HL-60/S4 treated with retinoic acid at 250 ng/mL for 4 days and 3 days (cell line): ENCODE measurements around the gene ZNF554.

Source experiments
- in situ Hi-C: fragments of 300-500 bp; cut with MboI; formaldehyde crosslinking; loops from 2 replicates; pipeline ENCODE4 v1.7.0; 2022; ENCODE audit warnings: low sequenced_read_pairs

Gene ZNF554

GRCh38 chr19:2824129-2824528, 4.5 kb downstream of the ZNF554 start:
- in situ Hi-C loops, result no loop called here

DNA sequence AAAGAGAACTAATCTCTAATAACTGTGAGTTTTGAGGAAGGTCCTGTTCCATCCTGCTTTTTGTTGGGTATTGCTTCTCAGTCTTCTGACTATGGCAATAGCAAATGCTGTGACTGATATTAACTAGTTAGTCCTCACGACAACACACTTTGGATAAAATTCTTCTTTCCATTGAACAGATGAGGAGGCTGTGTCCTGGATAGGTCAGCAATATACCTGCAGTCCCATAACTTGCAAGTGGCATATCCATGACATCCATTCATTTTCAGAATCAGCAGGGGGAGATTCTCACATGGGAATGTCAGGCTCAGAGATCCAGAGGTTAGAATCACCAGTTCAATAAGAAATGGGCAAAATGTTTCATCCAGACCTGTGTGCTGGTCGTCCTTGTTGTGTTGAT, 7.4 kb downstream of the ZNF554 start:
- in situ Hi-C loops, result no loop called here

GRCh38 chr19:2827840-2828489, 8.3 kb downstream of the ZNF554 start:
- in situ Hi-C loops, result no loop called here

GRCh38 chr19:2834294-2834871, 14.7 kb downstream of the ZNF554 start:
- in situ Hi-C loops, result no loop called here

DNA sequence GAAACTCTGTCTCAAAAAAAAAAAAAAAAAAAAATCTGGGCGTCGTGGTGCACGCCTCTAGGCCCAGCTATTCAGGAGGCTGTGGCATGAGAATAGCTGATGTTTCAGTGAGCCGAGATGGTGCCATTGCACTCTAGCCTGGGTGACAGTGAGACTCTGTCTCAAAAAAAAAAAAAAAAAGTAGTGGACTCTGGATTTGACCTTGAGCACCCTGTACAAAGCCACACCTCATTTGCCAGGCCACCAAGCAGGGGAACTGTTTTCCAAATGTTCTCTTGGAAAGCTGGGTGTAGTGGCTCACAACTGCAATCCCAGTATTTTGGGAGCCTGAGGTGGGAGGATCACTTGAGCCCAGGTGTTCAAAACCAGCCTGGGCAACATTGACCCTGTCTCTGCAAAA, 17.8 kb downstream of the ZNF554 start:
- in situ Hi-C loops, result no loop called here

DNA sequence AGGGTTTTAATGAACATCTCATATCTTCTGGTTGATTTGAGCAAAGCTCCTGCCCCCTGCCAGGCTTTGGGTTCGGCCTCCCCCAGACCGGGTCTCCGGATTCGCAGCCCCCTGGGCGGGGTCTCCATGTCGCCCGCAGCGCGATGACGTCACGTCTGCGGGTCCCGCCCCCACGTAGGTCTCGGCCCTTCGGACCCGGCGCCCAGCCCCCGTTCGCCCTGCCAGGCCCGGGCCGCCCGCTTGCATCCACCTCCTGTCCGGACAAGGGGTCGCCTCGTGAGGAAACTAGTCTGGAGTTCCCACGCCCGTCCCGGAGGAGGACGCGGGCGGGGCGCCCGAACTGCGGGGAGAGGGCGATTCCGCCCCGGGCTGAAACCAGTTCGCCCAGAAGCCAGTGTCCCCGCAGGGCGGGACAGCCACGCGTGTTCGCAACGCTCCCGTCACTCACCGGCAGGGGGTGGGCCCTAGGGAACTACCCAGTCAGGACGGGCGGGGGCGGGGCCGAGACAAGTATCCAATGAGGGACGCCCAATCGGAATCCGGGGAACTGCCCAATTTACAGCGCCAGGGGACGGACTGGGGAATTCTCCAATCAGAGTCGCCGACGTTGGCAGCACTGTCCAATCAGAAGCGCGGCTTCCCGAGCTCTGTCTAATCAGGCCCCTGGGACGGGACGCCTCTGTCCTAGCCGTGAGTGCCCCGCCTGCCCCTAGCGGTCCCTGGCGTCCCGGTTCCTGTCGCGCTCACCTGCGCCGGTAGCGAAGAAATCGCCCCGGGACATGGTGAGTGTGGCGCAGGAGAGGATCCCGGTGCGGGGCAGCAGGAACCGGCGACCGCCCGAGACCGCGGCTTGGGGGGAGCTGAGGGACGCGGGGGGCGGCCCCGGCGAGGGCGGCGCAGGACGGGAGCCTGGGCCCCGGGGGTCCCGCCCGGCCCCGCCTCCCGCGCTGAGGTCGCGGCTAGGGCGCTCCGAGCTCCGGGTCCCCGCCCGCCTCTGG, 21.4 kb downstream of the ZNF554 start, which contains the start of gene ZNF555:
Gene ZNF555, plus strand, starts transcription at position 682 of the 998 bp plus-strand sequence. Its CDS starts 98 bp downstream, at position 780.
- in situ Hi-C loops, result no loop called here

DNA sequence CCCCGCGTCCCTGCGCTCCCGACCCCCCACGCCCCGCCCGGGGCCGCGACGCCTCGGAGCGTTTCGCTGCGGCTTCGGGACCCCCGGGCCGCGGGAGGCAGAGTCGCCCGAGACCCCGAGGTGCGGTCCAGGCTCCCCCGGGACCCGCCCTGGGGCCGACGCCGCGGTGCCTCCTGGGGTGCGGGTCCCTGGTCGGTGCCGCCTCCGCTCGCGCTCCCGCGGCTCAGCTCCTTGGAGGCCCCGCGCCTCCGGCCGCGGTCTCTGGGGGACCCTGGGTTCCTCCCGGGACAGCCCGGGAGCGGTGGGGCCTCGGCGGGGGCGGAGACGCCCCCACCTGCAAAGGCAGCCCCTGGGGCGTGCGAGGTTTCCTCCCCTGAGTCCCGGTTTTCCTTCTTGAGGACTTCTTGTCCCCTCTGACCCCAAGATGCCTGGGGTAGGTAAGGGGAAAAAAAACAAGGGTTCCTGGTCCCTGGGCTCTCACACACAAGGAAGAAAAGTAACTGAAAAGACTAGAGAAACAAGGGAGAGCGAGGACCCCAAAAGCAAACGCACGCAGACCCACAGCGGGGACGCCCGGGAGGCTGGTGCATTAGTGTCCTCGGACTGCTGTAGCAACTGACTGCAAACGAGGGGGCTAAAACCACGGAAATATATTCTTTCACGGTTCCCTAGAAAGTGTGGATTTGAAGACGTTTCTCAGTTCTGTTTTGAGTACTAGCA, 22.3 kb downstream of the ZNF554 start:
- in situ Hi-C loops, result no loop called here

DNA sequence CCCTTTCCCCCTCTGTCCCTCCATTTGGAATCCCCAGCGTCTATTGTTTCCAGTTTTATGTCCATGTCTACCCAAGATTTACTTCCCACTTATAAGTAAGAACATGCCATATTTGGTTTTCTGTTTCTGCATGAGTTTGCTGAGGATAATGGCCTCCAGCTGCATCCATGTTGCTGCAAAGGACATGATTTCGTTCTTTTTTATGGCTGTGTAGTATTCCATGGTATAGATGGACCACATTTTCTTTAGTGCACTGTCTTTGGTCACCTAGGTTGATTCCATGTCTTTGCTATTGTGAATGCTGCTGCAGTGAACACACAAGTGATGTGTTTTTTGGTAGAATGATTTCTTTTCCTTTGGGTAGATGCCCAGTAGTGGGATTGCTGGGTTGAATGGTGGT, 25.4 kb downstream of the ZNF554 start:
- in situ Hi-C loops, result no loop called here

GRCh38 chr19:2846180-2846894, 26.7 kb downstream of the ZNF554 start:
- in situ Hi-C loops, result no loop called here

DNA sequence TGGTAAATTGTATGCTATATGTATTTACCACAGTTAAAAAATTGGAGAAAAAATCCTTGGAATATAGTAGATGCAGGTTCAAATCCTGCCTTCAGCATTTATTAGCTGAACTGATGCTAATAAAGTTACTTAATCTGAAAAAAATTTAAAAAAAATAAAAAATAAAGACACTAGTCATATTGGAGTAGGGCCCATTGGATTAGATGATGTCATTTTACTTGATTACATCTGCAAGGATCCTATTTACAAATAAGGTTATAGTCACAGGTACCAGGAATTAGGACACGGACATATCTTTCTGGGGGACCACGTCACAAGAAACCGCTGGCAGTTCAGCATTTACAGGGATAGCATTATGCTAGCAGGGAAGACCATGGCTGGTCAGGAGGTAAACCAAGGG, 27.8 kb downstream of the ZNF554 start:
- in situ Hi-C loops, result no loop called here

GRCh38 chr19:2848616-2849015, 28.9 kb downstream of the ZNF554 start:
- in situ Hi-C loops, result no loop called here

DNA sequence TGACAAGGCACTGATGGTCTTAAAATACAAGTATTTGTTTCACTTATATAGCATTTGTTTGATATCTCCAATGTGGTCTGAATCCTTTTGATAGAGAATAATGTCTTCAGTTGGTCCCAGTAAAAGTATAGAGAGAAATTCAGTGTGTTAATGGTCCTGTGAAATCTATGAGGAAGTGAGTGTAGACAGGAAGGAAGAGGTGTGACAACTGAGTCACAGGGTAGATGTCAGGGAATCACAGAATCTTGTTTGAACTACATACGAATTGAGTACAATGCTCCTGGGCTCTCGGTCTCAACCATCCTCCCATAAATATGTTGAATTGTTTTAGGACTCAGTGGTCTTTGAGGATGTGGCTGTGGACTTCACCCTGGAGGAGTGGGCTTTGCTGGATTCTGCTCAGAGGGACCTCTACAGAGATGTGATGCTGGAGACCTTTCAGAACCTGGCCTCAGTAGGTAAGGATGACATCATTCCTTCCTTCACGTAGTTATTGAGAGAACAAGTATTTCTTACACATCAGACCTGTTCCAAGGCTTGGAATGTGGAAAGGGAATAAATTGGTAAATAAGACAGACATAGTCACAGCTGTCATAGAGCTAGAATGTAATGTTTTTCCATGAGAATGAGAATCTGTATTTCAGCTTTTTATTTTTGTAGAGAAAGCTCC, 30.7 kb downstream of the ZNF554 start:
- in situ Hi-C loops, result no loop called here

DNA sequence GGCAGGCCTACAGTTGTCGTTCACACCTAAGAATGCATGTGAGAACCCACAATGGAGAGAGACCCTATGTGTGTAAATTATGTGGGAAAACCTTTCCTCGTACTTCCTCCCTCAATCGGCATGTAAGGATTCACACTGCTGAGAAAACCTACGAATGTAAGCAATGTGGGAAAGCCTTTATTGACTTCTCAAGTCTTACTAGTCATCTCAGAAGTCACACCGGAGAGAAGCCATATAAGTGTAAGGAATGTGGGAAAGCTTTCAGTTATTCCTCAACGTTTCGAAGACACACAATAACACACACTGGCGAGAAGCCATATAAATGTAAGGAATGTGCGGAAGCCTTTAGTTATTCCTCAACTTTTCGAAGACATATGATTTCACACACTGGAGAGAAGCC, 32.9 kb downstream of the ZNF554 start:
- in situ Hi-C loops, result no loop called here

DNA sequence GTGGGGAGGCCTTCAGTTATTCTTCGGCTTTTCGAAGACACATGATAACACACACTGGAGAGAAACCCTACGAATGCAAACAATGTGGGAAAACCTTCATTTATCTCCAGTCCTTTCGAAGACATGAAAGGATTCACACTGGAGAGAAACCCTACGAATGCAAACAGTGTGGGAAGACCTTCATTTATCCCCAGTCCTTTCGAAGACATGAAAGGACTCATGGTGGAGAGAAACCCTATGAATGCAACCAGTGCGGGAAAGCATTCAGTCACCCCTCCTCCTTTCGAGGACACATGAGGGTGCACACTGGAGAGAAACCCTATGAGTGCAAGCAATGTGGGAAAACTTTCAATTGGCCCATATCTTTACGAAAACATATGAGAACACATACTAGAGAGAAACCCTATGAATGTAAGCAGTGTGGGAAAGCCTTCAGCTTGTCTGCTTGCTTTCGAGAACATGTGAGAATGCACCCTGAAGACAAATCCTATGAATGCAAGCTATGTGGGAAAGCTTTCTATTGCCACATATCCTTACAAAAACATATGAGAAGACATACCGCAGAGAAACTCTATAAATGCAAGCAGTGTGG, 33.4 kb downstream of the ZNF554 start:
- in situ Hi-C loops, result no loop called here

DNA sequence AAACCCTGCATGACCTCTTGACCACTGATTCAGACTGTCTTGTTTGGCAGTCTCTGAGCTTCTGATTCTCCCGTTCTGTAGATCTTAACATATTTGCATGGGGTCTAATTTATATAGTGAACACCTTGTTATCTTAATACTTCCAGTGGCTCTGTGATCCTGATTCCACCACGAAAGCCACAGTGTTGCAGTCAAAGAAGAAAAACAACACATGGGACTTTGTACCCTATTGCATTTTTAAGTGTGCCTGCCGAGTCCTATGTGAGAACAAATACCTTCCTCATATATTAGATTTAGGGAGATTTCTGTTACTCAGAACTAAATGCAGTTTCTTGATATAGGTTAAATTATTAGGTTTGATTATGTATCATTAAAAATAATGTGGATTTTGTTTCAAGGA, 35.2 kb downstream of the ZNF554 start:
- in situ Hi-C loops, result no loop called here

- in situ Hi-C loops, result no loop called here
These were observed 36.9 kb downstream of the ZNF554 start for GRCh38 chr19:2856457-2857050.

GRCh38 chr19:2858864-2859263, 39.2 kb downstream of the ZNF554 start:
- in situ Hi-C loops, result no loop called here

DNA sequence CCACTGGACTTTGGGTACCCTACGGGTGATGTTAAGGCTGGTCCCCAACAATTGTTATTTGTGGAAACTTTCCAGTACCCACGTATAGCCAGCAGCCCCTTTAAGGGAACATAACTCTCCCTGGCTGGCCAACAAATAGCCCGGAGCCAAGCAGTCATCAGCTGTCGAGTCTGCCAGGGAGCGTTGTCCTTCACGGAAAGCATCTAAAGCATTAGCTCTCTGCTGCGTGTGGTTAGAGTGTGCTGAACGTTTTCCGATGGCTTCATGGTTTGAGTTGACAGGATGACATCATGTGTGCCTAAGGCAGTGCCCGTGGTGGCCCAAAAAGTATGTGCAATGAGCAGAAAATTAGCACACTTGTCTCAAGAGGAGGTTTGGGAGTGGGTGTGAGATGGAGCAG, 44.1 kb downstream of the ZNF554 start:
- in situ Hi-C loops, result no loop called here
